GM18499 (cell line): ENCODE measurements around the gene KIF1A.
"Not testable (repeated sequence)": the region's sequence is repeated elsewhere in the genome, so short reads cannot be mapped to it uniquely, and the experiment has no call there.

Experiments
- ATAC-seq: cut with Tn5 transposase; IDR thresholded peaks from one replicate; pipeline ENCODE4 v1.9.1; 2021; ENCODE audit warnings: moderate number of reproducible peaks; ENCODE audit not compliant: insufficient read depth, unreplicated experiment

Gene KIF1A

GRCh38 chr2:240691631-240692420 lies 128.2 kb downstream of the KIF1A start, which contains the start of gene AQP12A:
AQP12A (plus strand) TSS chr2:240691866; CDS start chr2:240691914, 48 bp downstream.
- ATAC-seq, result not testable (repeated sequence)

GRCh38 chr2:240691075-240691427 lies 129.0 kb downstream of the KIF1A start:
- ATAC-seq, result not testable (repeated sequence)

- ATAC-seq, result not testable (repeated sequence)
These were observed 129.5 kb downstream of the KIF1A start for GRCh38 chr2:240690421-240691074.

- ATAC-seq, result no peak
These were observed 130.0 kb downstream of the KIF1A start for GRCh38 chr2:240689975-240690374.

- ATAC-seq, result no peak
These were observed 131.5 kb downstream of the KIF1A start for GRCh38 chr2:240688553-240688919.

- no peak for ATAC-seq
These were observed 132.1 kb downstream of the KIF1A start for GRCh38 chr2:240687741-240688552.

- no peak for ATAC-seq
These were observed 132.8 kb downstream of the KIF1A start for GRCh38 chr2:240687045-240687740.

GRCh38 chr2:240686460-240686859 lies 133.6 kb downstream of the KIF1A start:
- ATAC-seq, result no peak

- no peak for ATAC-seq
These were observed 134.1 kb downstream of the KIF1A start for GRCh38 chr2:240685771-240686371.

- not testable (repeated sequence) for ATAC-seq
These were observed 135.9 kb downstream of the KIF1A start for GRCh38 chr2:240683980-240684728.

- ATAC-seq, result not testable (repeated sequence)
These were observed 136.6 kb downstream of the KIF1A start for GRCh38 chr2:240683329-240683979.

- ATAC-seq, result not testable (repeated sequence)
These were observed 137.4 kb downstream of the KIF1A start, which contains the start of gene AQP12B for GRCh38 chr2:240682431-240683224. AQP12B (minus strand) TSS chr2:240682885; CDS start chr2:240682837, 48 bp downstream.

GRCh38 chr2:240680185-240680584 lies 139.8 kb downstream of the KIF1A start:
- ATAC-seq, result not testable (repeated sequence)

- ATAC-seq, result not testable (repeated sequence)
These were observed 141.1 kb downstream of the KIF1A start for GRCh38 chr2:240678909-240679308.

GRCh38 chr2:240678043-240678442 lies 142.0 kb downstream of the KIF1A start:
- not testable (repeated sequence) for ATAC-seq

GRCh38 chr2:240675345-240675744 lies 144.7 kb downstream of the KIF1A start:
- not testable (repeated sequence) for ATAC-seq

GRCh38 chr2:240674461-240675184 lies 145.4 kb downstream of the KIF1A start:
- ATAC-seq, result not testable (repeated sequence)
